ENCODE data around the gene TRPC4AP.

TRPC4AP gene

DNA sequence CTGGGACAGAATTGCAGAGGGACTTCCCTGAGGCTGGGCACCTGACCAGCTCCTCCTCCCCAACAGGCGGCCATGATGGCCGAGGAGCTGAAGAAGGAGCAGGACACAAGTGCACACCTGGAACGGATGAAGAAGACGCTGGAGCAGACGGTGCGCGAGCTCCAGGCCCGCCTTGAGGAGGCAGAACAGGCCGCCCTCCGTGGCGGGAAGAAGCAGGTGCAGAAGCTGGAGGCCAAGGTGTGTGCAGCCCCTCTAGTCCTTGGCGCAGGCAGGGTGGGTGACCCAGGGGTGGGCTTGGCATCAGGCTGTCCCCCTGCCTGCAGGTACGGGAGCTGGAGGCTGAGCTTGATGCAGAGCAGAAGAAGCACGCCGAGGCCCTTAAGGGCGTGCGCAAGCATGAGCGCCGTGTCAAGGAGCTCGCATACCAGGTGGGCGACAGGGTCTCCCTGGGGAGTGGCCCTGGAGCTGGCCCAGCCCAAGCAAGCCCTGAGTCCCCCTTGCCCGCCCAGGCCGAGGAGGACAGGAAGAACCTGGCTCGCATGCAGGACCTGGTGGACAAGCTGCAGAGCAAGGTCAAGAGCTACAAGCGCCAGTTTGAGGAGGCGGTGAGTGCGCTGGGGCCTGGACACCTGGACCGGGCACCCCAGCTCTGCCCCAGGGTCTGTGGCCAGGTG lies 91.5 kb downstream of the TRPC4AP start:
- no peak overlapping the region for H3K27ac Mint-ChIP-seq
- peaks cover 10% of the 10 kb centered on the region for H3K4me1 Mint-ChIP-seq

DNA sequence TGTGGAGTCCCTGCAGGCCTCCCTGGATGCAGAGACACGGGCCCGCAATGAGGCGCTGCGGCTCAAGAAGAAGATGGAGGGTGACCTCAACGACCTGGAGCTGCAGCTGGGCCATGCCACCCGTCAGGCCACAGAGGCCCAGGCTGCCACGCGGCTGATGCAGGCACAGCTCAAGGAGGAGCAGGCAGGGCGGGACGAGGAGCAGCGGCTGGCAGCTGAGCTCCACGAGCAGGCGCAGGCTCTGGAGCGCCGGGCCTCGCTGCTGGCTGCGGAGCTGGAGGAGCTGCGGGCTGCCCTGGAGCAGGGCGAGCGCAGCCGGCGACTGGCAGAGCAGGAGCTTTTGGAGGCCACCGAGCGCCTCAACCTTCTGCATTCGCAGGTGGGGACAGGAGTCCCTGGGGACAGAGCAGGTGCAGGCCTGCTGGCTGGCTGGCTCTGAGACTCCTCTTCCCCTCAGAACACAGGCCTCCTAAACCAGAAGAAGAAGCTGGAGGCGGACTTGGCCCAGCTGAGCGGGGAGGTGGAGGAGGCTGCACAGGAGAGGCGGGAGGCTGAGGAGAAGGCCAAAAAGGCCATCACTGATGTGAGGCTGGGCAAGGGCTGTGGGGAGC lies 92.2 kb downstream of the TRPC4AP start:
- H3K9me3 Mint-ChIP-seq, result no peaks in the 10 kb centered on the region
- H3K4me1 Mint-ChIP-seq, result peaks cover 10% of the 10 kb centered on the region
- DNase-seq (ENCODE audit: low spot score in 2 of 2) (no peak), ATAC-seq (ENCODE audit: low read depth) (peak; percentile 67)
- H3K27ac Mint-ChIP-seq, result no peak overlapping the region
- H3K4me3 Mint-ChIP-seq, result no peak overlapping the region
- H3K27me3 Mint-ChIP-seq, result no peaks in the 10 kb centered on the region
- H3K36me3 Mint-ChIP-seq, result peaks cover 55% of the 10 kb centered on the region

More for the DNA sequence above, 91.5 kb downstream of the TRPC4AP start:
- no peak overlapping the region for H3K4me3 Mint-ChIP-seq
- peaks cover 51% of the 10 kb centered on the region for H3K36me3 Mint-ChIP-seq
- H3K9me3 Mint-ChIP-seq, result no peaks in the 10 kb centered on the region
- no peaks in the 10 kb centered on the region for H3K27me3 Mint-ChIP-seq
- no peak for ATAC-seq (ENCODE audit: low read depth)
- DNase-seq (ENCODE audit: low spot score in 2 of 2), result no peak

DNA sequence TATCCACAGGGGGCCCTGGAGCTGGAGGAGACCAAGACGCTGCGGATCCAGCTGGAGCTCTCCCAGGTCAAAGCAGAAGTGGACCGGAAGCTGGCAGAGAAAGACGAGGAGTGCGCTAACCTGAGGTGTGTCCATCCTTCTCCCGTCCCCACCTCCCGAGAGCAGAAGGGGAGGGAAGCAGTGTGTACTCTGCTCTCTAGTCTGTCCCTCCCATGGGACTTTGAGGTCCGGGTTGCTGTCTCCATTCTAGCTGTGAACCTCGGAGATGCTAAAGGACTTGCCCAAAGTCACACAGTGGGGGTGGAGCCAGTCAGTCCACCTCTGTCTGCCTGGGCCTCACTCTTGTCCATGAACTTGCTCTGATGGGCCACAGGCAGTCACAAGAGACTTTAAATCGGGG lies 92.8 kb downstream of the TRPC4AP start:
- Mint-ChIP-seq H3K4me1 (peaks cover 10% of the 10 kb centered on the region), H3K9me3 (no peaks in the 10 kb centered on the region), H3K4me3 (no peak overlapping the region), H3K27me3 (no peaks in the 10 kb centered on the region), H3K27ac (no peak overlapping the region), H3K36me3 (peaks cover 59% of the 10 kb centered on the region)
- DNase-seq (ENCODE audit: low spot score in 2 of 2) (no peak), ATAC-seq (ENCODE audit: low read depth) (no peak)

DNA sequence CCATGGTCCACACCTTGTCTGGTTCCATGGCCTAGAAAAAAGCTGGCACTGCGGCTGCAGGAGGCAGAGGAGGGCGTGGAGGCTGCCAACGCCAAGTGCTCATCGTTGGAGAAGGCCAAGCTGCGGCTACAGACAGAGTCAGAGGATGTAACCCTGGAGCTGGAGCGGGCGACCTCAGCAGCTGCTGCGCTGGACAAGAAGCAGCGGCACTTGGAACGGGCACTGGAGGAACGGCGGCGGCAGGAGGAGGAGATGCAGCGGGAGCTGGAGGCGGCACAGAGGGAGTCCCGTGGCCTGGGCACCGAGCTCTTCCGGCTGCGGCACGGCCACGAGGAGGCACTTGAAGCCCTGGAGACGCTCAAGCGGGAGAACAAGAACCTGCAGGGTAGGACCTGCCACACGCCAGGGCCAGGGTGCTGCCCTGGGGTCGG lies 93.6 kb downstream of the TRPC4AP start:
- ATAC-seq (ENCODE audit: low read depth) (no peak), DNase-seq (ENCODE audit: low spot score in 2 of 2) (no peak)
- peak overlapping the region; percentile 31 for H3K27ac Mint-ChIP-seq
- no peaks in the 10 kb centered on the region for H3K27me3 Mint-ChIP-seq
- H3K36me3 Mint-ChIP-seq, result peaks cover 61% of the 10 kb centered on the region
- peaks cover 10% of the 10 kb centered on the region for H3K4me1 Mint-ChIP-seq
- H3K4me3 Mint-ChIP-seq, result no peak overlapping the region
- no peaks in the 10 kb centered on the region for H3K9me3 Mint-ChIP-seq

DNA sequence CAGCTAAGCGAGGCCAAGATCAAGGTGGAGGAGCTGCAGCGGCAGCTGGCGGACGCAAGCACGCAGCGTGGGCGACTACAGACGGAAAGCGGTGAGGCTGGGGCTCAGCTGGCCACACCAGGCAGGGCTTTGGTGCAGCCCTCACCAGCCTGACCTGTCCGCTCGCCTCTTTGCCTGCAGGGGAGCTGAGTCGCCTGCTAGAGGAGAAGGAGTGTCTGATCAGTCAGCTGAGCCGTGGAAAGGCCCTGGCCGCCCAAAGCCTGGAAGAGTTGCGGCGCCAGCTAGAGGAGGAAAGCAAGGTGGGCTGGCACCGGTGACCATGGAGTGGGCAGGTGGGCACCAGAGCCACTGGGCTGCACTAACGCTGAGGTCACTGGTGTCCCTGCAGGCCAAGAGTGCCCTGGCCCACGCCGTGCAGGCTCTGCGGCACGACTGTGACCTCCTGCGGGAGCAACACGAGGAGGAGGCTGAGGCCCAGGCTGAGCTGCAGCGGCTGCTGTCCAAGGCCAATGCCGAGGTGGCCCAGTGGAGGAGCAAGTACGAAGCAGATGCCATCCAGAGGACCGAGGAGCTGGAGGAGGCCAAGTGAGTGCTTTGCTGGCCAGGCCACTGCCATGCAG lies 94.2 kb downstream of the TRPC4AP start:
- DNase-seq (ENCODE audit: low spot score in 2 of 2) (no peak), ATAC-seq (ENCODE audit: low read depth) (no peak)
- peaks cover 10% of the 10 kb centered on the region for H3K4me1 Mint-ChIP-seq
- H3K4me3 Mint-ChIP-seq, result no peak overlapping the region
- peaks cover 61% of the 10 kb centered on the region for H3K36me3 Mint-ChIP-seq
- no peaks in the 10 kb centered on the region for H3K9me3 Mint-ChIP-seq
- no peaks in the 10 kb centered on the region for H3K27me3 Mint-ChIP-seq
- no peak overlapping the region for H3K27ac Mint-ChIP-seq

DNA sequence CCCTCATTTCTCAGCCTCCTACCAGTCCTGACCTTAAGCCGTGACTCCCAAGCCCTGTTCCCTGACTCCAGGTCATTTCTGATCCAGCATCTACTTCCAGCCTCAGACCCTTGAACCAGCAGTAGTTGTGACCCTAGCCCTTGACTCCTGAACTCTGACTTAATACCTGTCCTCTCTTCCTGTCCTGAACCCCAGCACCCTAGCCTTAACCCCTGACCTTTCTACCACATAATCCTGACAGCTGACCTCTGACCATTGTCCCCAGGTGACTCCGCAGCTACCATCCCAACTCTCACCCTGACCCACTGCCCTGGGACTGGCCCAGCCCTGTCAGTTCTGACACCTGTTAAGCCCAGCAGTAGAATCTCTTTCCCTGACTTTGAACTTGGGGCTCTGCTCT lies 94.8 kb downstream of the TRPC4AP start:
- Mint-ChIP-seq H3K36me3 (peaks cover 58% of the 10 kb centered on the region), H3K4me1 (peaks cover 8% of the 10 kb centered on the region)

DNA sequence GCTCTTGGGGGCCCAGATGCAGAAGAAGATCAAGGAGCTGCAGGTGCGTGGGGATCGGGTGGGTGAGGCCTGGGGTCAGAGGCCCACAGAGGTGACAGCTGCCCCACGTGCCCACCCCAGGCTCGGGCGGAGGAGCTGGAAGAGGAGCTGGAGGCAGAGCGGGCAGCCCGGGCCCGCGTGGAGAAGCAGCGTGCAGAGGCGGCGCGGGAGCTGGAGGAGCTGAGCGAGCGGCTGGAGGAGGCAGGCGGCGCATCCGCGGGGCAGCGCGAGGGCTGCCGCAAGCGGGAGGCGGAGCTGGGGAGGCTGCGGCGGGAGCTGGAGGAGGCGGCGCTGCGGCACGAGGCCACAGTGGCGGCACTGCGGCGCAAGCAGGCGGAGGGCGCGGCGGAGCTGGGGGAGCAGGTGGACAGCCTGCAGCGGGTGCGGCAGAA lies 95.5 kb downstream of the TRPC4AP start:
- no peak overlapping the region for H3K4me3 Mint-ChIP-seq
- no peak overlapping the region for H3K27ac Mint-ChIP-seq
- H3K9me3 Mint-ChIP-seq, result no peaks in the 10 kb centered on the region
- no peak for DNase-seq (ENCODE audit: low spot score in 2 of 2)
- peaks cover 56% of the 10 kb centered on the region for H3K36me3 Mint-ChIP-seq
- H3K4me1 Mint-ChIP-seq, result peaks cover 8% of the 10 kb centered on the region
- no peaks in the 10 kb centered on the region for H3K27me3 Mint-ChIP-seq
- no peak for ATAC-seq (ENCODE audit: low read depth)

More for the DNA sequence above, 94.8 kb downstream of the TRPC4AP start:
- Mint-ChIP-seq H3K27me3 (no peaks in the 10 kb centered on the region), H3K9me3 (no peaks in the 10 kb centered on the region), H3K27ac (no peak overlapping the region), H3K4me3 (no peak overlapping the region)
- ATAC-seq (ENCODE audit: low read depth) (no peak), DNase-seq (ENCODE audit: low spot score in 2 of 2) (no peak)

DNA sequence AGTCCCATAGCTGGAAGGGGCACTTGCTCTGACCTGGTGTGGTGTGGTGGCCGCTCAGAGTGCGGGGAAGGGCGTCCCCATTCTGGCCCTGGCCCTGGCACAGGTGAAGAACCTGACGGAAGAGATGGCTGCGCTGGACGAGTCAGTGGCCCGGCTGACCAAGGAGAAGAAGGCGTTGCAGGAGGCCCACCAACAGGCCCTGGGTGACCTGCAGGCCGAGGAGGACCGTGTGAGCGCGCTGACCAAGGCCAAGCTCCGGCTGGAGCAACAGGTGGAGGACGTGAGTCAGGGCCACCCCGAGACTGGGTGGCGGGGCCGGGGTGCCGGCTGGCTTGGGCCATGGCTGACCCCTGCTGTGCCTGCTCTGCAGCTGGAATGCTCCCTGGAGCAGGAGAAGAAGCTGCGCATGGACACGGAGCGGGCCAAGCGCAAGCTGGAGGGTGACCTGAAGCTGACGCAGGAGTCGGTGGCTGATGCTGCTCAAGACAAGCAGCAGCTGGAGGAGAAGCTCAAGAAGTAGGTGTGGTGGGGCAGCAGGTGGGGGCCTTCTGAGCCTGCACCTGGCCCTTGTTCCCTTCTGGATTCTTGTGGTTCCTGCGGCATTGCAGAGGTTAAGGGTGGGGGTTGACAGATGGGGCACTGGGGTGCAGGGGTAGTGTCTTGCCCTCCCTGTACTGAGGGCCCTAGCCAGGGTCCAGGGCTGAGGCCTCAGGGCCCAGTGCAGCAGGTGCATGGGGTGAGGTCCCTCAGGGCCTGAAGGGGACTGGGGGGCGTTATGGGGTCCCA lies 96.2 kb downstream of the TRPC4AP start:
- no peak overlapping the region for H3K27ac Mint-ChIP-seq
- H3K27me3 Mint-ChIP-seq, result no peaks in the 10 kb centered on the region
- ATAC-seq (ENCODE audit: low read depth) (no peak), DNase-seq (ENCODE audit: low spot score in 2 of 2) (no peak)
- peaks cover 52% of the 10 kb centered on the region for H3K36me3 Mint-ChIP-seq
- no peak overlapping the region for H3K4me3 Mint-ChIP-seq
- H3K4me1 Mint-ChIP-seq, result peaks cover 8% of the 10 kb centered on the region
- no peaks in the 10 kb centered on the region for H3K9me3 Mint-ChIP-seq

DNA sequence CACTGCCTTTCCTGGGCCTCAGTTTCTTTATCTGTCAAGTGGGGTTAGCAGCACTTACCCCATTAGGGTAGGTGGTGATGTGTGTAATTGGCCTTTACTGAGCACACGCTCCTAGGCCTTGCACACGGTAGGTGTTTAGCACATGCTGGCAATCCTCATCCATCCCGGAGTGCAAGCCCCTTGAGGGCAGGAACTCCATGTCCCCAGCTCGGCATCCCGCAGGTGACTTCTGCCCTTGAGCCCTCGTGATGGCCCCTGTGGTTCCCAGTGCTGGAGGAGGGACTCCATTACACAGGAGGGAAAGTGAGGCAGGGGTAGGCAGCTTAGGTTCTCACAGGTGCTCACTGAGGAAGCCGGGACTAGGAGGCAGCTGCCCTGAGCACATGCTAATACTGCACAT lies 96.9 kb downstream of the TRPC4AP start:
- no peaks in the 10 kb centered on the region for H3K27me3 Mint-ChIP-seq
- H3K27ac Mint-ChIP-seq, result no peak overlapping the region
- peaks cover 4% of the 10 kb centered on the region for H3K4me1 Mint-ChIP-seq
- H3K4me3 Mint-ChIP-seq, result no peak overlapping the region
- DNase-seq (ENCODE audit: low spot score in 2 of 2) (no peak), ATAC-seq (ENCODE audit: low read depth) (no peak)
- peaks cover 46% of the 10 kb centered on the region for H3K36me3 Mint-ChIP-seq
- H3K9me3 Mint-ChIP-seq, result no peaks in the 10 kb centered on the region

DNA sequence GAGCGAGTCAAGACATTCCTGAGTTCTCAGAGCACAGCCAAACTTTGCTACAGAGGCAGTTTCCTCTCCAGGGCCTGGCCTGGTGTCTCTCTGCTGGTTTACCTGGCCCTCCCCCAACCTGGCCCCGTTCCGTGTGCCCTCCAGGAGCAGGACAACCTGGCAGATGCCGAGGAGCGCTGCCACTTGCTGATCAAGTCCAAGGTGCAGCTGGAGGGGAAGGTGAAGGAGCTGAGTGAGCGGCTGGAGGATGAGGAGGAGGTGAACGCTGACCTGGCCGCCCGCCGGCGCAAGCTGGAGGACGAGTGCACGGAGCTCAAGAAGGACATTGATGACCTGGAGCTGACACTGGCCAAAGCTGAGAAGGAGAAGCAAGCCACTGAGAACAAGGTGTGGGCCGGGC lies 97.4 kb downstream of the TRPC4AP start:
- Mint-ChIP-seq H3K27ac (no peak overlapping the region), H3K9me3 (no peaks in the 10 kb centered on the region), H3K36me3 (peaks cover 43% of the 10 kb centered on the region), H3K4me3 (no peak overlapping the region), H3K27me3 (no peaks in the 10 kb centered on the region), H3K4me1 (peaks cover 2% of the 10 kb centered on the region)
- DNase-seq (ENCODE audit: low spot score in 2 of 2) (no peak), ATAC-seq (ENCODE audit: low read depth) (no peak)

DNA sequence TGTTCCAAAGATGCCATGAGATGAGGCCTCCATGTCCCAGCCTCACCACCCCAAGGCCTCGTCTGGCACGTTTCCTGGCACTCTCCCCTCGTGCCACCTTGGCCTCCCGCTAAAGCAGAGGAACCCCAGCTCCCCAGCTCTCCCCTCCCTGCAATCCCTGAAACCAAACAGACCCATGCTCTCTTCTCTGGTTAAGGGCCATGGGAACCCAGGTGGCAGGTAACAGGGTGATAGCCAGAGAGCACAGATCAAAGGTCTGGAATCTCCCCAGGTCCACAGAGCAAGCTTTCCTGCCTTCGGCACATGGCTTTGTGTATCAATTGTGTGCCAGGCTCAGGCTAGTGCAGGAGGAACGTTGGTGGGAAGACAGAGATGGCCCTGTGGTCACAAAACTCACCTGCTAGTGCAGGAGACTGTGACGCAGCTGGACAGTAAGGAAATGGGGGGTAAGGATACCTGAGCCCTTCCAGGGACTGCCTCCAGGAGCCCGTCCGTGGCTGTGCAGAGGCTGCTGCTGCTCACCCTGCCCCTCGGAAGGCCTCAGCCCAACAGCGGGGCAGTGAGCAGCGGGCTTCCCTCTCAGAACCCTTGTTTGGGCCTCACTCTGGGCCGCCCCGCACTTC lies 98.0 kb downstream of the TRPC4AP start:
- ATAC-seq (ENCODE audit: low read depth) (no peak), DNase-seq (ENCODE audit: low spot score in 2 of 2) (no peak)
- Mint-ChIP-seq H3K36me3 (peaks cover 43% of the 10 kb centered on the region), H3K27ac (no peak overlapping the region), H3K4me1 (peaks cover 2% of the 10 kb centered on the region), H3K27me3 (no peaks in the 10 kb centered on the region), H3K4me3 (no peak overlapping the region), H3K9me3 (no peaks in the 10 kb centered on the region)

DNA sequence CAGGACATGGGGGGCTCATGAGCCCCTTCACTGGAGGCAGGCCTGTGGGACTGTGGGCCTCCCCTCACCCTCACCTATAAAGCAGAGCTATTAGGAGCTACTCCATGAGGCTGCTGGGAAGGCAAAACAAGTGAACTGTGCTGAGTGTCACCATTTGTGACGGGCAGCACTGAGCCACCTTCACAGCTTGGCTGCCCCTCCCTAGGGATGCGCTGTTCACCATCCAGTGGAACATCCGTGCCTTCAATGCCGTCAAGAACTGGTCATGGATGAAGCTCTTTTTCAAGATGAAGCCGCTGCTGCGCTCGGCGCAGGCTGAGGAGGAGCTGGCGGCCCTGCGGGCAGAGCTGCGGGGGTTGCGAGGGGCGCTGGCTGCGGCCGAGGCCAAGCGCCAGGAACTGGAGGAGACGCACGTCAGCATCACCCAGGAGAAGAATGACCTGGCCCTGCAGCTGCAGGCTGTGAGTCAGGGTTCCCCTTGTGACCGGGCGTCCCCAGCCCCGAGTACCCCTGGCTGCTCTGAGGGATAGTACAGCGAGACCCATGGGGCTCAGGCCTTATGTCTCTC lies 98.6 kb downstream of the TRPC4AP start:
- no peaks in the 10 kb centered on the region for H3K27me3 Mint-ChIP-seq
- H3K4me3 Mint-ChIP-seq, result no peak overlapping the region
- no peaks in the 10 kb centered on the region for H3K9me3 Mint-ChIP-seq
- ATAC-seq (ENCODE audit: low read depth) (no peak), DNase-seq (ENCODE audit: low spot score in 2 of 2) (no peak)
- H3K4me1 Mint-ChIP-seq, result peaks cover 2% of the 10 kb centered on the region
- no peak overlapping the region for H3K27ac Mint-ChIP-seq
- H3K36me3 Mint-ChIP-seq, result peaks cover 38% of the 10 kb centered on the region

DNA sequence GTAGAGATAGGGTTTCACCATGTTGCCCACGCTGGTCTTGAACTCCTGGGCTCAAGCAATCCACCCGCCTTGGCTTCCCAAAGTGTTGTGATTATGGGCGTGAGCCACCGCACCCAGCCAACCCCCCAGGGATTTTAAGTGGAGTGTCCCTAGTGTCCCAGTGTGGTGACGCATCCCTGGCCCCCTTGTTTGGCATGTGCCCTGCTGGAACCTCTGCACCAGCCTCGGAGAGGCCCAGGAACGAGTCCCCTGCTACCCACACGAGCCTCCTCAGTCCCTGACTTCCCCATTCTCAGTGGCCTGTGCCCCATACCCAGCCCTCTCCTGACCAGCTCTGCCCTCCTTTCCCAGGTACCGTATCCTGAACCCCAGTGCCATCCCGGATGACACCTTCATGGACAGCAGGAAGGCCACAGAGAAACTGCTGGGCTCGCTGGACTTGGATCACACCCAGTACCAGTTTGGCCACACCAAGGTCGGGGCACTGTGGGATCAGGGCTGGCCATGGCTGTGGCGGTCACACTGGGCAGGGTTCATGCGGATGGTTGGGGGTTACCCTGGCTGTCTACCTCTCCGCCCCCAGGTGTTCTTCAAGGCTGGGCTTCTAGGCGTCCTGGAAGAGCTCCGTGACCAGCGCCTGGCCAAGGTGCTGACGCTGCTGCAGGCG lies 99.7 kb downstream of the TRPC4AP start:
- H3K36me3 Mint-ChIP-seq, result peaks cover 27% of the 10 kb centered on the region
- DNase-seq (ENCODE audit: low spot score in 2 of 2) (no peak), ATAC-seq (ENCODE audit: low read depth) (no peak)
- H3K27ac Mint-ChIP-seq, result no peak overlapping the region
- H3K9me3 Mint-ChIP-seq, result no peaks in the 10 kb centered on the region
- H3K4me3 Mint-ChIP-seq, result no peak overlapping the region
- H3K4me1 Mint-ChIP-seq, result peaks cover 4% of the 10 kb centered on the region
- H3K27me3 Mint-ChIP-seq, result no peaks in the 10 kb centered on the region
